ENCODE results near the gene CFAP45.
A peak's percentile ranks its signal among the peaks of the same experiment; 100 is the strongest.

CFAP45 gene

GRCh38 chr1:159922511-159923202, 22.7 kb upstream of the CFAP45 start:
- DNase-seq (ENCODE audit: low read depth) = peak; percentile 41
- peak overlapping the region; percentile 98 for H3K4me3 ChIP-seq (ENCODE audit: control insufficient read depth, low read depth, low read length)
- no peak for TF ChIP-seq CTCF (conservative IDR thresholded peaks at IDR 0.05; ENCODE audit: control insufficient read depth, insufficient read depth, low read depth, low read length)

DNA sequence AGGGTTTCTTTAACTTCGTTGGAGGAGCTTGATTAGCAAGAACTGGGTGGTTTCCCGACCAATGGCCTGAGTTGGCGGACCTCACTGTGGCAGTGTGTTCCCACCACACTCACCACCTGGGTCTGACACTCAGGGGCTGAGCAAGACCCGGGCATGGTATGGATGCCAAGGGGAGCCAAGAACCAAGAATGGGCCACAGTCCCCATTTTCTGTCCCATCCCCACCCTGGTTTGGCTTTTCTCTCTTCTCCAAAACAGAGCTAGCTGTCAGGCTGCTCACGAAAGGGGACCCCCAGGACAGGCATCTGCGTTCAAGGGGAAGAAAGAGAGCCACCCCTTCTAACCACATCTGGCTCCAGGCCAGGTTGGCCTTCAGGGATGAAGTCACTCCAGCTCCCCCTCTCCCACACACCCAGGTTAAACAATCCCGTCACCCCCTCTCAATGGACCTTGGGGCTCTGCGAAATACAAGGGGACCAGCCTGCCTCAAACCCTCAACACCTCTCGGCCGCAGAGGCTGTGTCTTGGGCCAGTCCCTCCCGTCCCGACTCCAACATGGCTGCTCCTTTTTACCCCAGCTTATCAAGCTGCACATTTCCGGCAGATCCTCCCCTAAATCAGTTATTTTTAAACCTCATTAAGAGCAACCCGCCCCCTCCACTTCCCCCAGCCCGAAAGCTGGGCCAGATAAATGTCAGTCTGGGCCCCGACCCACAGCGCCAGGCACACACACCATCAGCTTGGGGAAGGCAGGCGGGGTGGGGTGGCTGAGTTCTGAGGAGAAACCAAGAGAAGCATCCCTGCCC, 21.9 kb upstream of the CFAP45 start:
- no peak for TF ChIP-seq CTCF (conservative IDR thresholded peaks at IDR 0.05; ENCODE audit: control insufficient read depth, insufficient read depth, low read depth, low read length)
- DNase-seq (ENCODE audit: low read depth) = peak; percentile 46
- peak overlapping the region; percentile 98 for H3K4me3 ChIP-seq (ENCODE audit: control insufficient read depth, low read depth, low read length)

DNA sequence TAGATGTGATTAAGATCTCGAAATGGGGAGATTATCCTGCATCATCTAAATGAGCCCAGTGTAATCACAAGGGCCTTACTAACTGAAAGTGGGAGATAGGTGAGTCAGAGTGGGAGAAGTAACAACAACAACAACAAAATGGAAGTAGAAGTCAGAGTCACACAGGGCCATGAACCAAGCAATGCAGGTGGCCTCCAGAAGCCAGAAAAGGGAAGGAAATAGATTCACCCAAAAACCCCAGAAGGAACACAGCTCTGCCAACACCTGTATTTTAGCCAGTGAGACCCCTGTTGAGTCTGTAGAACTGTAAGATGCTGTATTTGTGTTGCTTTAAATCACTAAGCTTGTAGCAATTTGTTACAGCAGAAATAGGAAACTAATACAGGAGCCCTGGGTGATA, 21.3 kb upstream of the CFAP45 start:
- no peak overlapping the region for H3K4me3 ChIP-seq (ENCODE audit: control insufficient read depth, low read depth, low read length)
- DNase-seq (ENCODE audit: low read depth) = peak; percentile 49
- TF ChIP-seq CTCF (conservative IDR thresholded peaks at IDR 0.05; ENCODE audit: control insufficient read depth, insufficient read depth, low read depth, low read length) = no peak

DNA sequence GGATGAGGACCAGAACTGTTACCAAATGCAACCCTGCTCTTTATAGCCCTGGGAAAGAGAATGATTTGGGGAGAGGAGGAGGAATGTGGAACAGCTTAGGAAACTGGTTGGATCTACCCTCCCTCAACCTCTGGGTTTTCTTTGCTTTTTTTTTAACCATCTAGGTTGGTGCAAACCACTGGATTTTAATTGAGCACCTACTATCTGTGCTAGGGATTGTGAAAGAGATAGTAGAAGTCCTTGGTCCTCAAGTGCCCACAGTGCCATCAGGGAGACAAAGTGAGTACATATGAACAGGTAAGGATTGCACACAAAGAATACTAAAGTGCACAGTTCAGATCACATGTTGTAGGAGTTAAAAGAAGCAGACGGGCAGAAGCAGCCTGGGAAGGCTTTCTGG, 20.7 kb upstream of the CFAP45 start:
- H3K4me3 ChIP-seq (ENCODE audit: control insufficient read depth, low read depth, low read length) = no peak overlapping the region
- no peak for DNase-seq (ENCODE audit: low read depth)
- TF ChIP-seq CTCF (conservative IDR thresholded peaks at IDR 0.05; ENCODE audit: control insufficient read depth, insufficient read depth, low read depth, low read length) = no peak

DNA sequence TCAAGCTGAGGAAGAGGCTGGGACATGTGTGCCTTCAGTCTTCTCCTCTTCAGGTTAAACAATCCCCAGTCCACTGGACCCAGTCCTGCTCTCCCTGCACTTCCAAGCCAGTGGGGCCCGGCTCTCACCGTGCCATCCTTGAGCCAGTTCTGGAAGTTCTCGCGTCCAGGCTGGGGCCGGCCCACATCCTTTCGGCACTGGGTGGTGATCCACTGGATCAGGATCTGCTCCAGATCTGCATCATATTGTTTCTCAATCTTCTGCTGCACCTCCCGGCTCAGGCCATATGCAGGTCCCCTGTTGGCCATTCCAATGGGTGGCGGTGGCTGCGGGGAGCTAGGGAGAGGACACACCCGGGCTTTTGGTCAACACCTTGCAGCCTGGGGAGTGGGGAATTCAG, 20.2 kb upstream of the CFAP45 start:
- TF ChIP-seq CTCF (conservative IDR thresholded peaks at IDR 0.05; ENCODE audit: control insufficient read depth, insufficient read depth, low read depth, low read length) = no peak
- DNase-seq (ENCODE audit: low read depth) = no peak
- H3K4me3 ChIP-seq (ENCODE audit: control insufficient read depth, low read depth, low read length) = no peak overlapping the region

GRCh38 chr1:159919236-159919865, 19.4 kb upstream of the CFAP45 start:
- H3K4me3 ChIP-seq (ENCODE audit: control insufficient read depth, low read depth, low read length) = no peak overlapping the region
- no peak for DNase-seq (ENCODE audit: low read depth)
- TF ChIP-seq CTCF (conservative IDR thresholded peaks at IDR 0.05; ENCODE audit: control insufficient read depth, insufficient read depth, low read depth, low read length) = no peak
